ENCODE results near the gene NPAS3. TPM values are rescaled to one million over a fixed set of nuclear protein-coding genes. Genes with fewer than 3 reads are reported as not detected.

NPAS3 gene
- total RNA-seq, 2 donors from 2014 or later, result 0.33 to 0.78 TPM

GRCh38 chr14:33510063-33510481 is 571.4 kb downstream of the NPAS3 start:
- ATAC-seq (no peak), DNase-seq (no peak)
- Histone ChIP-seq H3K27me3 (no peaks in the 10 kb centered on the region), H3K4me1 (no peaks in the 10 kb centered on the region), H3K4me3 (no peak overlapping the region), H3K36me3 (replicated peaks in 1 of 2; ENCODE audit: insufficient read depth in 1 of 2, low read depth in 2 of 2) (no peaks in the 10 kb centered on the region), H3K9me3 (no peaks in the 10 kb centered on the region), H3K27ac (no peak overlapping the region)
- intact Hi-C loops (cut with DNase I), result no loop called here
- WGBS, 2 donors, result 76 to 85% methylated on average over 6 of the region's 6 CpGs
- no peak for TF ChIP-seq POLR2A (IDR thresholded peaks at IDR 0.05)
- no peak for TF ChIP-seq CTCF (IDR thresholded peaks at IDR 0.05)

- Histone ChIP-seq H3K27me3 (no peaks in the 10 kb centered on the region), H3K4me1 (no peaks in the 10 kb centered on the region), H3K36me3 (replicated peaks in 1 of 2; ENCODE audit: insufficient read depth in 1 of 2, low read depth in 2 of 2) (no peaks in the 10 kb centered on the region), H3K9me3 (no peaks in the 10 kb centered on the region), H3K27ac (no peak overlapping the region), H3K4me3 (no peak overlapping the region)
- intact Hi-C loops (cut with DNase I), result no loop called here
- DNase-seq (no peak), ATAC-seq (no peak)
- TF ChIP-seq CTCF (IDR thresholded peaks at IDR 0.05) (no peak), POLR2A (IDR thresholded peaks at IDR 0.05) (no peak)
- WGBS, 2 donors, result 86 to 90% methylated on average over 3 of the region's 3 CpGs
These were observed 572.3 kb downstream of the NPAS3 start for GRCh38 chr14:33510991-33511390.

GRCh38 chr14:33511851-33512640 is 573.4 kb downstream of the NPAS3 start:
- 52 to 62% methylated on average over 4 of the region's 4 CpGs for WGBS, 2 donors
- H3K27ac ChIP-seq, result no peak overlapping the region
- H3K4me1 ChIP-seq, result no peaks in the 10 kb centered on the region
- no peak for DNase-seq
- TF ChIP-seq CTCF (IDR thresholded peaks at IDR 0.05) (no peak), POLR2A (IDR thresholded peaks at IDR 0.05) (no peak)
- no peaks in the 10 kb centered on the region for H3K27me3 ChIP-seq
- intact Hi-C loops (cut with DNase I), result no loop called here
- no peak overlapping the region for H3K4me3 ChIP-seq
- ATAC-seq, result no peak
- H3K9me3 ChIP-seq, result no peaks in the 10 kb centered on the region
- H3K36me3 ChIP-seq (replicated peaks in 1 of 2; ENCODE audit: insufficient read depth in 1 of 2, low read depth in 2 of 2), result no peaks in the 10 kb centered on the region

GRCh38 chr14:33515441-33515840 is 576.8 kb downstream of the NPAS3 start:
- ATAC-seq, result no peak
- H3K36me3 ChIP-seq (replicated peaks in 1 of 2; ENCODE audit: insufficient read depth in 1 of 2, low read depth in 2 of 2), result no peaks in the 10 kb centered on the region
- no peak for DNase-seq
- no peak for TF ChIP-seq CTCF (IDR thresholded peaks at IDR 0.05)
- TF ChIP-seq POLR2A (IDR thresholded peaks at IDR 0.05), result no peak
- H3K27me3 ChIP-seq, result no peaks in the 10 kb centered on the region
- no peak overlapping the region for H3K27ac ChIP-seq
- intact Hi-C loops (cut with DNase I), result no loop called here
- no peaks in the 10 kb centered on the region for H3K4me1 ChIP-seq
- no peak overlapping the region for H3K4me3 ChIP-seq
- 79 to 81% methylated on average over 5 of the region's 5 CpGs for WGBS, 2 donors
- H3K9me3 ChIP-seq, result no peaks in the 10 kb centered on the region

GRCh38 chr14:33515899-33516298 is 577.2 kb downstream of the NPAS3 start:
- no peak for ATAC-seq

More at GRCh38 chr14:33515899-33516298, 577.2 kb downstream of the NPAS3 start:
- no peak overlapping the region for H3K4me3 ChIP-seq
- H3K4me1 ChIP-seq, result no peaks in the 10 kb centered on the region
- no peak overlapping the region for H3K27ac ChIP-seq
- no peaks in the 10 kb centered on the region for H3K9me3 ChIP-seq
- no peak for TF ChIP-seq POLR2A (IDR thresholded peaks at IDR 0.05)
- no peak for TF ChIP-seq CTCF (IDR thresholded peaks at IDR 0.05)
- DNase-seq, result no peak
- WGBS, 2 donors, result 84 to 88% methylated on average over 3 of the region's 3 CpGs
- no peaks in the 10 kb centered on the region for H3K27me3 ChIP-seq
- no peaks in the 10 kb centered on the region for H3K36me3 ChIP-seq (replicated peaks in 1 of 2; ENCODE audit: insufficient read depth in 1 of 2, low read depth in 2 of 2)
- intact Hi-C loops (cut with DNase I), result no loop called here
